GM19468 (cell line): ENCODE data around the gene GMEB2.
"Not testable (repeated sequence)": the region's sequence is repeated elsewhere in the genome, so short reads cannot be mapped to it uniquely, and the experiment has no call there.

Experiments
- ATAC-seq: cut with Tn5 transposase; IDR thresholded peaks from one replicate; pipeline ENCODE4 v1.9.1; 2021; ENCODE audit warnings: mild to moderate bottlenecking, moderate library complexity, moderate number of reproducible peaks; ENCODE audit not compliant: unreplicated experiment; ENCODE audit errors: extremely low read depth

GMEB2 gene

GRCh38 chr20:63640686-63641085 lies 13.8 kb upstream of the GMEB2 start:
- ATAC-seq, result not testable (repeated sequence)

GRCh38 chr20:63640086-63640485 lies 13.2 kb upstream of the GMEB2 start:
- ATAC-seq, result no peak

- no peak for ATAC-seq
These were observed 12.4 kb upstream of the GMEB2 start for GRCh38 chr20:63639093-63639975.

DNA sequence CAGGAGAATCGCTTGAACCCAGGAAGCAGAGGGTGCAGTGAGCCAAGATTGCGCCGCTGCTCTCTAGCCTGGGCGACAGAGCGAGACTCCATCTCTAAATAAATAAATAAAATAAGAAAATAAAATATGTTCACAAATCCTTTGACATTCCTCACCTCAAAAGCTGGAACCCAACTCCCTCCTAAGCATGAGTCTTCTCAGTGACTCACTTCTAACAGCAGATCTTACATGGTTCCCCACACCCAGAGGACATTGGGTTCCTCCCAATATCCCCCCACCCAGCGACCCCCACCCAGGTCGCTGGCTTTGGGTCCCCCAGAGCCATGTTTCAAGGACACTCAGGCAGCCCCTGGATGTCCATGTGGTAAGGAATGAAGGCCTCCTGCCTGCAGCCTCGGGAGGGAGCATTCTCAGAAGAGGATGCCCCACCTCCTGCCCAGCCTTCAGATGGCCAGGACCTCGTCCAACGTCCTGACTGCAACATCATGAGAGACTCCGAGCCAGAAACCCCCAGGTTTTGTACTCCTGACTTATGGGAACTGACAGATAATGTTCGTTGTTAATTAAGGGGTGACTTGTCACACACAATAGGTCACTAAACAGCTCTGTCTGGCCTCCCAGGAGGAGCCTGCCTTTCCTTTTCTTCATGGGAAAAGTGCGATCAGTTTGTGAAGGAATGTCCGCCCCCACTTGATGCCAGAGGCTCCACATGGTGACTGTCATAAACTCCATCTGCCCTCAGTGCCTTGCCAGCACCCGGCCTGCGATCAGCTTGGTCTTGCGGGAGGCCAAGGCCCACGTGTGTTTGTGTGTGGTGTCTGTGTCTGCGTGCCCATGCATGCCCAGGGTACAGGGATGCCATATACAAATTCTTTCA lies 10.1 kb upstream of the GMEB2 start:
- ATAC-seq, result no peak

DNA sequence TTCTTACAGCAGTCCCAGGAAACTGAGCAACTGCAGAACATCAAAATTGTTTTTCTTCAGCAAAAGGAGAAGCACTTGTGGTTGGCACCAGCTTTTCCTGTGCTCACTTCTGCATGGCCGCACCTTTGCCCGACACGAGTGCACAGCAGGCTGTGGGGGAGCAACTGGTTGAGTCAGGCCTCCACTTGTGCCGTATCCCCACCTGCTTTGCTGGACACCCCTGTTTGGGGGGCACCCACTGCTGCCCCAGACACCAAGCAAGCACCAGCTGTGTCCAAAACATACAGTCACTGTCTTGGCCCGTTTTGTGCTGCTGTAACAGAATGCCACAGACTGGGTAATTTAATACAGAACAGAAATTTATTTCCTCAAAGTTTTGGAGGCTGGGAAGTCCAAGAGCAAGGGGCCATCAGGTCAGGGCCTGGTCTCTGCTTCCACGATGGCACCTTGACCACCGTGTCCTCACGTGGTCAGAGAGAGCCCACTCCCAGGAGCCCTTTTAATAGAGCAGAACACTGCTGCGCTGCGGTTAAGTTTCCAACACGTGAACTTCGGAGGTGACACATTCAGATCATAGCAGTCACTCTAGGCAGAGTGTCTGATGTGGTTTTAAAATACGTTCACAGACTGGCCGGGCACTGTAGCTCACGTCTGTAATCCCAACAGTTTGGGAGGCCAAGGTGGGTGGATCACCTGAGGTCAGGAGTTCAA lies 8.7 kb upstream of the GMEB2 start:
- ATAC-seq, result peak; percentile 25

- ATAC-seq, result no peak
These were observed 6.8 kb upstream of the GMEB2 start for GRCh38 chr20:63633732-63634131.

- not testable (repeated sequence) for ATAC-seq
These were observed 4.5 kb upstream of the GMEB2 start for GRCh38 chr20:63631426-63631825.

DNA sequence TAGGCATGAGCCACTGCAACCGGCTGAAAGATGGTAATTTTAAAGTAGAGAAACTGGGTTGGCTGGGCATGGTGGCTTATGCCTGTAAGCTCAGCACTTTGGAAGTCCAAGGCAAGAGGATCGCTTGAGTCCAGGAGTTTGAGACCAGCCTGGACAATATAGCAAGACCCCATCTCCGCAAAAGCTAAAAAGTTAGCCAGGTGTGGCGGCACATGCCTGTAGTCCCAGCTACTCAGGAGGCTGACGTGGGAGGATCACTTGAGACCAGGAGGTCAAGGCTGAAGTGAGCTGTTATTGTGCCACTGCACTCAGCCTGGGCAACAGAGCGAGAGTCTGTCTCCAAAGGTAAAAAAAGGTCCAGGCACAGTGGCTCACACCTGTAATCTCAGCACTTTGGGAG lies 4.1 kb upstream of the GMEB2 start:
- ATAC-seq, result not testable (repeated sequence)

DNA sequence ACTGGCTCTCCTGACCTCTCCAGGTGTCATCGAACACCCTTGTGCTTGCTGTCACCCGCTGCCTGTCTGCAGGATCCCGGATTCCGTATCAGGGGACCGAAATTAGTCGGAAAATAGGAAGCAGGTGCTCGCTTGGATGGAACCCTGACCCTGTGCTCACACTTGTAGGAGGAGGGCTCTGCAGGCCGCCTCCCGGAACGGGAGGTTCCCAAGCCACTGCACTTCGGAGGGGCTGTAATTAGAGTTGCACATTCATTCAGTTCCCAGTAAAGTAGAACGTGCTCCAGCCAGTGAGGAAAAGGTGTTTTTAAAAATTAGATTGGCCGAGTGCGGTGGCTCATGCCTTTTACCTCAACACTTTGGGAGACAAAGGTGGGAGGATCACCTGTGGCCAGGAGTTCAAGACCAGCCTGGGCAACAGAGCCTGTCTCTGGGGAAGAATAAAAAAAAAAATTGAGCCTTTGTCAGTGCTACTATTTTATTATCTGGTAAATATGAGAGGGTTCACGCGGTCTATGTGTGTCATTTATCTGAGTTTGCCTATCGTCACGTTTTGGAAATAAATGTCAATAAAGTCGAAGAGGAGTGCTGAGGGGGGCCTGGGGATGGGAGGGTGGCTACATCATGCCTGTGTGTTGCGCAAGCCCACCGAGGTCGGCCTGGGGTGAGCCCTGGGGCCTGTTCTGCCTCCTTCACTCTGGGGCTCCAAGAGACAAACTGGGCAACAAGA lies 1.5 kb upstream of the GMEB2 start:
- no peak for ATAC-seq

DNA sequence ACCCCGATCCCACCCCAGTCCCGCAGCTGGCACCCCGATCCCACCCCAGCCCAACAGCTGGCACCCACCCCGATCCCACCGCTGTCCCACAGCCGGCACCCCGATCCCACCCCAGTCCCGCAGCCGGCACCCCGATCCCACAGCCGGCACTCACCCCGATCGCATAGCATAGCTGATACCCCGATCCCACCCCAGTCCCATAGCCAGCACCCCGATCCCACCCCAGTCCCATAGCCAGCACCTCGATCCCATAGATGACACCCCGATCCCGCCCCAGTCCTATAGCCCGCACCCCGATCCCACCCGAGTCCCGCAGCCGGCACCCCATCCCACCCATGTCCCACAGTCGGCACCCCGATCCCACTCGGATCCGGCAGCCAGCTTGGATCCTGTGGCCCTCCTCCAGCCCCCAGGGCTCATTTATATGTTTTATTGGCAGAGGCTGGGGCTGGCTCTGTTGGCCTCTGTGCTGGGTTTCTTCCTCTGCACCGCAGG lies 897 bp upstream of the GMEB2 start:
- ATAC-seq, result no peak

GRCh38 chr20:63627129-63627750 lies 339 bp upstream of the GMEB2 start:
- ATAC-seq, result peak; percentile 56

DNA sequence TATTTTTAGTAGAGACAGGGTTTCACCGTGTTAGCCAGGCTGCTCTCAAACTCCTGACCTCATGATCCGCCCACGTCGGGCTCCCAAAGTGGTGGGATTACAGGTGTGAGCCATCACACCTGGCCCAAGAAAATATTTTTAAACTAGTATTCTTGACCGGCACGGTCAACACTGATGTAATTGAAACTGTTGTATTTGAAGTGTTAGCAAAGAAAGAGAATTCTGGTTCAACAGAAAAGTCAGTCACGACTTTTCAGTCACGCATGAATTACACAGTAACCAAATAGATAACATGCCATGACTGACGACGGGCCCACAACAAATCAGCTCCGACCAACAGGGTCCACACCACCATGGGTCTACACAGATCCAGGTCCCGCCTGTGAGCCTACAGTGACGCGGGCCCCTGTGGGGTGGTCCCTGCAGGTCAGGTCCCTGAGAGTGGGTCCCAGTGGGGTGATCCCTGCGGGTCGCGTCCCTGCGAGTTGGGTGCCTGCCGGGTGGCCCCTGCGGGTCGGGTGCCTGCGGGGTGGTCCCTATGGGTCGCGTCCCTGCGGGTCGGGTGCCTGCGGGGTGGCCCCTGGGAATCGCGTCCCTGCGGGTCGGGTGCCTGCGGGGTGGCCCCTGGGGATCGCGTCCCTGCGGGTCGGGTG lies 1.0 kb downstream of the GMEB2 start:
- ATAC-seq, result no peak

- no peak for ATAC-seq
These were observed 2.4 kb downstream of the GMEB2 start for GRCh38 chr20:63624486-63624885.

DNA sequence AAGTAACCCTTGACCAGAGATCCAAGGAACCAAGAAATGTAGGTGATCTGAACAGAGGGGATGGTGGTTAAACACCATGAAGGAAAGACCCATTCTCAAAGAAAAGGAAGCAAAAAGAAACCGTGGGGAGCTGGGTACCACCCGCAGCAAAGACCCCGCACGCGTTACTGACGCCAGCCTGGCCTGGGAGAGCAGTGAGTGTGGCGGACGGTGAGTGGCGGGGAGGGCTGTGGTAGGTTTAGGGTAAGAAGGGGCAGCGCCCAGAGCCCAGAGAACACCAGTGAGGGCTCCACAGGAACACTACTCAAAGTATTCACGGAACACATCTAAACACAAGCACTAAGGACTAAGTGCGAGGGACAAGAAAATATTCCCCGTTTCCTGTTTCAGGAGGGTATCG lies 4.2 kb downstream of the GMEB2 start:
- ATAC-seq, result no peak

DNA sequence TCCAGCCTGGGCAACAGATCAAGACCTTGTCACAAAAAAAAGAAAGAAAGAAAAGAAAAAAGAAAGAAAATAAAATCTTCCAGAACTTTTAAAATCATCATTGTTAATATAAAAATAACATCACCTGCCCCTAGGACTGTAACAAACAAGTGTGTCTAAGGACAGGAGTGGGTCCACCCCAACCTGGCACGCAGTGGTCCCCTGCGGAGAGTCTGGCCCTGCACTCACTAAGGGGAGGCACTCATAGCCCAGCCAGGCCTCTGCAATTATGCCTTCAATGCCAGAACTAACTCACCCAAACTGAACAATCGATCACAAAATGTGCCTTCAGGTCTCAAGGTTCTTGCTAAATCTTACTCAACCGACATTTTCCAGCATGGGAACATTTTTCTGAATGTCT lies 4.8 kb downstream of the GMEB2 start:
- no peak for ATAC-seq

DNA sequence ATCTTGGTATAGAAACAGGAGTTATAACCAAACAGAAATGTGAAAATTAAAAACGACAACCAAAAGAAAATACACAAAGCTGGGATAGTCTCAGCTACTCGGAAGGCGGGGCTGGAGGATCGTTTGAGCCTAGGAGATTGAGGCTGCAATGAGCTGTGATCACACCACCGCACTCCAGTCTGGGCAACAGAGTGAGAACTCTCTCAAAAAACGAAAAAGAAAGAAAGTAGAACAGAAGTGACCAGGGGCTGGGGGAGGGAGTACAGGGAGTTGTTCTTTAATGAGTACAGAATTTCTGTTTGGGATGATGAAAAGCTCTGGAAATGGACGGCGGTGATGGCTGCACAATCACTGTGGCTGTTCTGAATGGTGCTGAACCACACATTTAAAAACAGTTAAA lies 5.9 kb downstream of the GMEB2 start:
- no peak for ATAC-seq

GRCh38 chr20:63619505-63619904 lies 7.4 kb downstream of the GMEB2 start:
- ATAC-seq, result no peak

GRCh38 chr20:63619086-63619485 lies 7.8 kb downstream of the GMEB2 start:
- no peak for ATAC-seq
